ENCODE results near the gene PEX16.

Gene PEX16

GRCh38 chr11:45917623-45918330, at the start of gene PEX16:
Gene PEX16 (minus strand): TSS chr11:45917877. CDS start chr11:45917811, 66 bp downstream.
- peak; percentile 99 for DNase-seq

- DNase-seq = peak; percentile 73
Measured at GRCh38 chr11:45964911-45965389, 47.3 kb upstream of the PEX16 start.

GRCh38 chr11:45961751-45962240, 44.1 kb upstream of the PEX16 start:
- DNase-seq = no peak

- DNase-seq = no peak
Measured at GRCh38 chr11:45960387-45961095, 42.9 kb upstream of the PEX16 start.

- DNase-seq = no peak
Measured at GRCh38 chr11:45959851-45960250, 42.2 kb upstream of the PEX16 start.

- no peak for DNase-seq
Measured at GRCh38 chr11:45949992-45950407, 32.3 kb upstream of the PEX16 start.

GRCh38 chr11:45948356-45948755, 30.7 kb upstream of the PEX16 start:
- DNase-seq = no peak

- DNase-seq = no peak
Measured at GRCh38 chr11:45947885-45948284, 30.2 kb upstream of the PEX16 start.

GRCh38 chr11:45945397-45945999, 27.8 kb upstream of the PEX16 start:
- DNase-seq = no peak

GRCh38 chr11:45942381-45942780, 24.7 kb upstream of the PEX16 start:
- no peak for DNase-seq

- DNase-seq = no peak
Measured at GRCh38 chr11:45941285-45941684, 23.6 kb upstream of the PEX16 start.

- DNase-seq = no peak
Measured at GRCh38 chr11:45939836-45940235, 22.2 kb upstream of the PEX16 start.

GRCh38 chr11:45937916-45938315, 20.2 kb upstream of the PEX16 start:
- DNase-seq = no peak

- DNase-seq = no peak
Measured at GRCh38 chr11:45936511-45937054, 18.9 kb upstream of the PEX16 start.

GRCh38 chr11:45935349-45936064, 17.8 kb upstream of the PEX16 start:
- DNase-seq = no peak

GRCh38 chr11:45934580-45935318, 17.1 kb upstream of the PEX16 start:
- no peak for DNase-seq

- no peak for DNase-seq
Measured at GRCh38 chr11:45933846-45934579, 16.3 kb upstream of the PEX16 start.

- DNase-seq = no peak
Measured at GRCh38 chr11:45933131-45933831, 15.6 kb upstream of the PEX16 start.

- no peak for DNase-seq
Measured at GRCh38 chr11:45932217-45932616, 14.5 kb upstream of the PEX16 start.

GRCh38 chr11:45931739-45932138, 14.1 kb upstream of the PEX16 start:
- DNase-seq = no peak
